ENCODE measurements around the gene FUNDC2.
"Not testable (repeated sequence)": the region's sequence is repeated elsewhere in the genome, so short reads cannot be mapped to it uniquely, and the experiment has no call there.

The FUNDC2 gene

GRCh38 chrX:155001873-155002272 is 24.8 kb upstream of the FUNDC2 start:
- Histone ChIP-seq H3K27ac (ENCODE audit: low read length) (no peak overlapping the region), H3K27me3 (ENCODE audit: low read depth, low read length) (no peaks in the 10 kb centered on the region), H3K4me3 (ENCODE audit: low read length) (no peak overlapping the region), H3K79me2 (ENCODE audit: low read length) (no peaks in the 10 kb centered on the region), H3K36me3 (replicated peaks; ENCODE audit: low read depth, low read length) (no peaks in the 10 kb centered on the region), H2AFZ (ENCODE audit: low read depth, low read length) (no peak overlapping the region), H3K9ac (ENCODE audit: low read length) (no peak overlapping the region), H4K20me1 (ENCODE audit: insufficient read depth, low read length) (no peaks in the 10 kb centered on the region), H3K4me1 (ENCODE audit: low read length) (no peaks in the 10 kb centered on the region), H3K4me2 (ENCODE audit: low read length) (no peak overlapping the region), H3K9me3 (ENCODE audit: insufficient read depth, low read length) (no peaks in the 10 kb centered on the region)
- no peak for TF ChIP-seq CTCF (IDR thresholded peaks at IDR 0.05; ENCODE audit: low read depth, low read length)
- no peak for TF ChIP-seq EZH2phosphoT487 (IDR thresholded peaks at IDR 0.05; ENCODE audit: low read depth)

GRCh38 chrX:155005190-155005589 is 21.5 kb upstream of the FUNDC2 start:
- Histone ChIP-seq H3K4me1 (ENCODE audit: low read length) (no peaks in the 10 kb centered on the region), H3K4me2 (ENCODE audit: low read length) (no peak overlapping the region), H3K9ac (ENCODE audit: low read length) (no peak overlapping the region), H3K36me3 (replicated peaks; ENCODE audit: low read depth, low read length) (no peaks in the 10 kb centered on the region), H3K4me3 (ENCODE audit: low read length) (no peak overlapping the region), H3K9me3 (ENCODE audit: insufficient read depth, low read length) (no peaks in the 10 kb centered on the region), H3K27ac (ENCODE audit: low read length) (no peak overlapping the region), H3K27me3 (ENCODE audit: low read depth, low read length) (no peaks in the 10 kb centered on the region), H3K79me2 (ENCODE audit: low read length) (no peaks in the 10 kb centered on the region), H4K20me1 (ENCODE audit: insufficient read depth, low read length) (no peaks in the 10 kb centered on the region), H2AFZ (ENCODE audit: low read depth, low read length) (no peak overlapping the region)
- no peak for TF ChIP-seq EZH2phosphoT487 (IDR thresholded peaks at IDR 0.05; ENCODE audit: low read depth)
- TF ChIP-seq CTCF (IDR thresholded peaks at IDR 0.05; ENCODE audit: low read depth, low read length): no peak

- not testable (repeated sequence) for H3K4me1 ChIP-seq (ENCODE audit: low read length); H3K4me2 ChIP-seq (ENCODE audit: low read length); H3K27ac ChIP-seq (ENCODE audit: low read length); H3K4me3 ChIP-seq (ENCODE audit: low read length); H3K36me3 ChIP-seq (replicated peaks; ENCODE audit: low read depth, low read length); H3K27me3 ChIP-seq (ENCODE audit: low read depth, low read length); H3K9ac ChIP-seq (ENCODE audit: low read length); H2AFZ ChIP-seq (ENCODE audit: low read depth, low read length); H4K20me1 ChIP-seq (ENCODE audit: insufficient read depth, low read length); H3K9me3 ChIP-seq (ENCODE audit: insufficient read depth, low read length); H3K79me2 ChIP-seq (ENCODE audit: low read length)
Observed at GRCh38 chrX:155006379-155006778, 20.3 kb upstream of the FUNDC2 start.

- H3K9ac ChIP-seq (ENCODE audit: low read length); H3K9me3 ChIP-seq (ENCODE audit: insufficient read depth, low read length); H3K4me1 ChIP-seq (ENCODE audit: low read length); H3K4me2 ChIP-seq (ENCODE audit: low read length); H3K79me2 ChIP-seq (ENCODE audit: low read length); H4K20me1 ChIP-seq (ENCODE audit: insufficient read depth, low read length); H3K4me3 ChIP-seq (ENCODE audit: low read length); H3K27ac ChIP-seq (ENCODE audit: low read length); H3K27me3 ChIP-seq (ENCODE audit: low read depth, low read length); H3K36me3 ChIP-seq (replicated peaks; ENCODE audit: low read depth, low read length); H2AFZ ChIP-seq (ENCODE audit: low read depth, low read length): not testable (repeated sequence)
Observed at GRCh38 chrX:155006913-155007671, 19.6 kb upstream of the FUNDC2 start.

- H3K27ac ChIP-seq (ENCODE audit: low read length); H3K79me2 ChIP-seq (ENCODE audit: low read length); H3K9me3 ChIP-seq (ENCODE audit: insufficient read depth, low read length); H3K4me3 ChIP-seq (ENCODE audit: low read length); H2AFZ ChIP-seq (ENCODE audit: low read depth, low read length); H4K20me1 ChIP-seq (ENCODE audit: insufficient read depth, low read length); H3K36me3 ChIP-seq (replicated peaks; ENCODE audit: low read depth, low read length); H3K4me1 ChIP-seq (ENCODE audit: low read length); H3K27me3 ChIP-seq (ENCODE audit: low read depth, low read length); H3K4me2 ChIP-seq (ENCODE audit: low read length); H3K9ac ChIP-seq (ENCODE audit: low read length): not testable (repeated sequence)
Observed at GRCh38 chrX:155008578-155008977, 18.1 kb upstream of the FUNDC2 start.

Data from OCI-LY3 (cell line).